Activated CD8-positive, alpha-beta T cell treated with anti-CD3 and anti-CD28 coated beads, Interleukin-2, amount 10 ng/mL, durations not matched to agents 7 days and 5 days (primary cell): ENCODE results near the gene KCNT1. TPM values are rescaled to one million over a fixed set of nuclear protein-coding genes. Genes with fewer than 3 reads are reported as not detected.

Experiments used
- ATAC-seq: fragments of 150-1000 bp; cut with Tn5 transposase; one replicate; pipeline ENCODE4 v1.10.0; 2021; ENCODE audit warnings: moderate library complexity
- CTCF ChIA-PET: fragments of 350-600 bp; sonication (Branson Sonifier 250); formaldehyde crosslinking; loops from one replicate; lab custom pipeline; 2021; ENCODE audit warnings: antibody characterized with exemption; lab: Charles Lee
- POLR2A ChIA-PET: fragments of 350-600 bp; sonication (Branson Sonifier 250); formaldehyde crosslinking; loops from one replicate; lab custom pipeline; 2021; ENCODE audit warnings: antibody characterized with exemption; lab: Charles Lee
- DNase-seq: peaks from one replicate; pipeline ENCODE4 v3.0.0-alpha.2; 2020
- H3K27ac Mint-ChIP-seq: one replicate; pipeline ENCODE4 v1.8.0; 2021; ENCODE audit warnings: mild to moderate bottlenecking, mixed read lengths
- H3K27me3 Mint-ChIP-seq: one replicate; pipeline ENCODE4 v1.8.0; 2021; ENCODE audit warnings: low read depth, mixed read lengths
- H3K36me3 Mint-ChIP-seq: one replicate; pipeline ENCODE4 v1.8.0; 2021; ENCODE audit warnings: low read depth, mixed read lengths
- H3K4me1 Mint-ChIP-seq: one replicate; pipeline ENCODE4 v1.8.0; 2021; ENCODE audit warnings: low read depth, mixed read lengths
- H3K4me3 Mint-ChIP-seq: one replicate; pipeline ENCODE4 v1.8.0; 2021; ENCODE audit warnings: mild to moderate bottlenecking, mixed read lengths
- H3K9me3 Mint-ChIP-seq: one replicate; pipeline ENCODE4 v1.8.0; 2022; ENCODE audit warnings: mixed read lengths; ENCODE audit not compliant: insufficient read depth
- total RNA-seq, 2 experiments: library from RNA; stranded (reverse); gene quantifications; one replicate each; pipeline ENCODE4 v1.2.3, GENCODE V29; 2021

The KCNT1 gene
- total RNA-seq, 2 experiments from 2014 or later, result not detected

- POLR2A ChIA-PET, result no interaction called here
- no peak for DNase-seq
- H3K36me3 Mint-ChIP-seq, result no peaks in the 10 kb centered on the region
Measured at GRCh38 chr9:135694414-135694813, 7.6 kb upstream of the KCNT1 start.

GRCh38 chr9:135695036-135695435 lies 6.9 kb upstream of the KCNT1 start:
- no peaks in the 10 kb centered on the region for H3K4me1 Mint-ChIP-seq
- DNase-seq (no peak), ATAC-seq (no peak)
- no peaks in the 10 kb centered on the region for H3K36me3 Mint-ChIP-seq
- CTCF ChIA-PET, result no interaction called here
- no peaks in the 10 kb centered on the region for H3K27me3 Mint-ChIP-seq
- POLR2A ChIA-PET, result no interaction called here
- H3K27ac Mint-ChIP-seq, result no peak overlapping the region
- H3K9me3 Mint-ChIP-seq, result no peaks in the 10 kb centered on the region
- H3K4me3 Mint-ChIP-seq, result no peak overlapping the region

More at GRCh38 chr9:135694414-135694813, 7.6 kb upstream of the KCNT1 start:
- no peaks in the 10 kb centered on the region for H3K27me3 Mint-ChIP-seq
- no peak overlapping the region for H3K4me3 Mint-ChIP-seq
- no peak for ATAC-seq
- H3K27ac Mint-ChIP-seq, result no peak overlapping the region
- no peaks in the 10 kb centered on the region for H3K4me1 Mint-ChIP-seq
- CTCF ChIA-PET, result no interaction called here
- no peaks in the 10 kb centered on the region for H3K9me3 Mint-ChIP-seq

- ATAC-seq (no peak), DNase-seq (no peak)
- POLR2A ChIA-PET, result no interaction called here
- Mint-ChIP-seq H3K9me3 (no peaks in the 10 kb centered on the region), H3K27ac (no peak overlapping the region), H3K36me3 (no peaks in the 10 kb centered on the region), H3K4me1 (no peaks in the 10 kb centered on the region), H3K27me3 (no peaks in the 10 kb centered on the region), H3K4me3 (no peak overlapping the region)
- CTCF ChIA-PET, result no interaction called here
Measured at GRCh38 chr9:135695642-135696041, 6.3 kb upstream of the KCNT1 start.

- Mint-ChIP-seq H3K36me3 (no peaks in the 10 kb centered on the region), H3K9me3 (no peaks in the 10 kb centered on the region), H3K27me3 (no peaks in the 10 kb centered on the region), H3K4me1 (peaks cover 2% of the 10 kb centered on the region), H3K27ac (no peak overlapping the region), H3K4me3 (no peak overlapping the region)
- ChIA-PET POLR2A (no interaction called here), CTCF (no interaction called here)
- DNase-seq, result no peak
- no peak for ATAC-seq
Measured at GRCh38 chr9:135696446-135696845, 5.5 kb upstream of the KCNT1 start.

GRCh38 chr9:135697226-135697625 lies 4.8 kb upstream of the KCNT1 start:
- no peaks in the 10 kb centered on the region for H3K9me3 Mint-ChIP-seq
- peaks cover 2% of the 10 kb centered on the region for H3K4me1 Mint-ChIP-seq
- DNase-seq, result no peak
- H3K36me3 Mint-ChIP-seq, result no peaks in the 10 kb centered on the region
- no peak overlapping the region for H3K4me3 Mint-ChIP-seq
- no peak overlapping the region for H3K27ac Mint-ChIP-seq
- ChIA-PET POLR2A (no interaction called here), CTCF (no interaction called here)
- no peaks in the 10 kb centered on the region for H3K27me3 Mint-ChIP-seq
- ATAC-seq, result no peak

- no peaks in the 10 kb centered on the region for H3K27me3 Mint-ChIP-seq
- no peaks in the 10 kb centered on the region for H3K9me3 Mint-ChIP-seq
- no peak for ATAC-seq
- DNase-seq, result no peak
- H3K36me3 Mint-ChIP-seq, result no peaks in the 10 kb centered on the region
- CTCF ChIA-PET, result no interaction called here
- POLR2A ChIA-PET, result no interaction called here
- peaks cover 2% of the 10 kb centered on the region for H3K4me1 Mint-ChIP-seq
- no peak overlapping the region for H3K4me3 Mint-ChIP-seq
- H3K27ac Mint-ChIP-seq, result no peak overlapping the region
Measured at GRCh38 chr9:135698236-135698635, 3.7 kb upstream of the KCNT1 start.

GRCh38 chr9:135698767-135699166 lies 3.2 kb upstream of the KCNT1 start:
- ChIA-PET CTCF (no interaction called here), POLR2A (no interaction called here)
- Mint-ChIP-seq H3K9me3 (no peaks in the 10 kb centered on the region), H3K36me3 (no peaks in the 10 kb centered on the region), H3K4me3 (no peak overlapping the region), H3K27ac (no peak overlapping the region), H3K27me3 (no peaks in the 10 kb centered on the region), H3K4me1 (peaks cover 2% of the 10 kb centered on the region)
- no peak for DNase-seq
- ATAC-seq, result no peak

- peaks cover 2% of the 10 kb centered on the region for H3K4me1 Mint-ChIP-seq
- H3K4me3 Mint-ChIP-seq, result no peak within 1 kb of the TSS
- DNase-seq (no peak), ATAC-seq (no peak)
- no peaks in the 10 kb centered on the region for H3K27me3 Mint-ChIP-seq
- no peaks in the 10 kb centered on the region for H3K36me3 Mint-ChIP-seq
- ChIA-PET CTCF (no interaction called here), POLR2A (interaction anchor here (0.6 kb wide), 1 partner anchor 70 kb away, joined by 3 read pairs; no protein-coding TSS in a partner anchor)
- no peak within 1 kb of the TSS for H3K27ac Mint-ChIP-seq
- no peaks in the 10 kb centered on the region for H3K9me3 Mint-ChIP-seq
Measured at GRCh38 chr9:135699440-135699839, 2.5 kb upstream of the KCNT1 start, which contains the start of gene SOHLH1. TSS of gene SOHLH1 (minus strand) at chr9:135699481. CDS start at chr9:135699467, 14 bp downstream.

- Mint-ChIP-seq H3K4me3 (no peak overlapping the region), H3K4me1 (peaks cover 2% of the 10 kb centered on the region), H3K9me3 (no peaks in the 10 kb centered on the region), H3K36me3 (no peaks in the 10 kb centered on the region), H3K27ac (no peak overlapping the region), H3K27me3 (no peaks in the 10 kb centered on the region)
- no peak for ATAC-seq
- ChIA-PET CTCF (no interaction called here), POLR2A (no interaction called here)
- DNase-seq, result no peak
Measured at GRCh38 chr9:135700525-135700924, 1.5 kb upstream of the KCNT1 start.

- H3K4me3 Mint-ChIP-seq, result no peak overlapping the region
- H3K36me3 Mint-ChIP-seq, result no peaks in the 10 kb centered on the region
- no peak overlapping the region for H3K27ac Mint-ChIP-seq
- H3K27me3 Mint-ChIP-seq, result no peaks in the 10 kb centered on the region
- peaks cover 2% of the 10 kb centered on the region for H3K4me1 Mint-ChIP-seq
- ChIA-PET CTCF (no interaction called here), POLR2A (no interaction called here)
- peak; percentile 25 for ATAC-seq
- no peaks in the 10 kb centered on the region for H3K9me3 Mint-ChIP-seq
- DNase-seq, result peak; percentile 24
Measured at GRCh38 chr9:135701067-135701958, 672 bp upstream of the KCNT1 start.

GRCh38 chr9:135703726-135704125 lies 1.7 kb downstream of the KCNT1 start:
- Mint-ChIP-seq H3K27ac (no peak overlapping the region), H3K36me3 (no peaks in the 10 kb centered on the region), H3K4me1 (peaks cover 2% of the 10 kb centered on the region), H3K4me3 (no peak overlapping the region), H3K27me3 (no peaks in the 10 kb centered on the region), H3K9me3 (no peaks in the 10 kb centered on the region)
- POLR2A ChIA-PET, result no interaction called here
- DNase-seq (no peak), ATAC-seq (no peak)
- CTCF ChIA-PET, result no interaction called here

GRCh38 chr9:135704483-135704882 lies 2.5 kb downstream of the KCNT1 start:
- no peak for DNase-seq
- ChIA-PET CTCF (no interaction called here), POLR2A (interaction anchor here (0.6 kb wide), 1 partner anchor 175 kb away, joined by 3 read pairs; no protein-coding TSS in a partner anchor)
- no peak for ATAC-seq
- H3K4me3 Mint-ChIP-seq, result no peak overlapping the region
- H3K27ac Mint-ChIP-seq, result no peak overlapping the region
- H3K4me1 Mint-ChIP-seq, result peaks cover 2% of the 10 kb centered on the region
- H3K27me3 Mint-ChIP-seq, result no peaks in the 10 kb centered on the region
- H3K9me3 Mint-ChIP-seq, result no peaks in the 10 kb centered on the region
- no peaks in the 10 kb centered on the region for H3K36me3 Mint-ChIP-seq
